ENCODE results near the gene PIK3C2G. TPM values are rescaled to one million over a fixed set of nuclear protein-coding genes. Genes with fewer than 3 reads are reported as not detected.
"Not testable (repeated sequence)": the region's sequence is repeated elsewhere in the genome, so short reads cannot be mapped to it uniquely, and the experiment has no call there.

PIK3C2G gene
- total and polyA plus RNA-seq, 5 donors = not detected

- H3K4me1 ChIP-seq (ENCODE audit: control insufficient read depth, insufficient read depth, low read length); H3K9me3 ChIP-seq (ENCODE audit: control insufficient read depth, low read length); H3K27ac ChIP-seq (ENCODE audit: low read length); H3K4me3 ChIP-seq (ENCODE audit: low read length); ATAC-seq; H3K27me3 ChIP-seq (ENCODE audit: control insufficient read depth, insufficient read depth); intact Hi-C loops (cut with DNase I): not testable (repeated sequence)
- DNase-seq = peak in 1 of 3 donors; percentile 40
- 98% methylated on average over 35 of the region's 35 CpGs for WGBS
Measured at GRCh38 chr12:18500160-18500574, 238.8 kb downstream of the PIK3C2G start.

- intact Hi-C loops (cut with DNase I); H3K4me1 ChIP-seq (ENCODE audit: control insufficient read depth, insufficient read depth, low read length); H3K9me3 ChIP-seq (ENCODE audit: control insufficient read depth, low read length); ATAC-seq; H3K27me3 ChIP-seq (ENCODE audit: control insufficient read depth, insufficient read depth); H3K27ac ChIP-seq (ENCODE audit: low read length); DNase-seq; H3K4me3 ChIP-seq (ENCODE audit: low read length): not testable (repeated sequence)
- 97% methylated on average over 21 of the region's 21 CpGs for WGBS
Measured at GRCh38 chr12:18500736-18501135, 239.4 kb downstream of the PIK3C2G start.

- Histone ChIP-seq H3K27ac (ENCODE audit: low read length) (no peak overlapping the region), H3K27me3 (ENCODE audit: control insufficient read depth, insufficient read depth) (no peaks in the 10 kb centered on the region), H3K4me1 (ENCODE audit: control insufficient read depth, insufficient read depth, low read length) (no peaks in the 10 kb centered on the region), H3K4me3 (ENCODE audit: low read length) (no peak overlapping the region), H3K9me3 (ENCODE audit: control insufficient read depth, low read length) (no peaks in the 10 kb centered on the region)
- ATAC-seq = no peak
- DNase-seq = no peak
- WGBS = 95% methylated on average over 7 of the region's 7 CpGs
- intact Hi-C loops (cut with DNase I) = no loop called here
Measured at GRCh38 chr12:18502422-18502968, 241.2 kb downstream of the PIK3C2G start.

- Histone ChIP-seq H3K4me1 (ENCODE audit: control insufficient read depth, insufficient read depth, low read length) (no peaks in the 10 kb centered on the region), H3K9me3 (ENCODE audit: control insufficient read depth, low read length) (no peaks in the 10 kb centered on the region), H3K27me3 (ENCODE audit: control insufficient read depth, insufficient read depth) (no peaks in the 10 kb centered on the region), H3K27ac (ENCODE audit: low read length) (no peak overlapping the region), H3K4me3 (ENCODE audit: low read length) (no peak overlapping the region)
- intact Hi-C loops (cut with DNase I) = no loop called here
- 92% methylated on average over 6 of the region's 6 CpGs for WGBS
- ATAC-seq (no peak), DNase-seq (peak in 1 of 3 donors; percentile 31)
Measured at GRCh38 chr12:18521461-18521860, 260.1 kb downstream of the PIK3C2G start.

GRCh38 chr12:18522806-18523205 lies 261.5 kb downstream of the PIK3C2G start:
- intact Hi-C loops (cut with DNase I) = no loop called here
- ATAC-seq (no peak), DNase-seq (no peak)
- H3K27ac ChIP-seq (ENCODE audit: low read length) = no peak overlapping the region
- no peaks in the 10 kb centered on the region for H3K4me1 ChIP-seq (ENCODE audit: control insufficient read depth, insufficient read depth, low read length)
- WGBS = 86% methylated on average over 1 of the region's 1 CpG
- no peaks in the 10 kb centered on the region for H3K9me3 ChIP-seq (ENCODE audit: control insufficient read depth, low read length)
- H3K4me3 ChIP-seq (ENCODE audit: low read length) = no peak overlapping the region
- no peaks in the 10 kb centered on the region for H3K27me3 ChIP-seq (ENCODE audit: control insufficient read depth, insufficient read depth)

- 87% methylated on average over 3 of the region's 3 CpGs for WGBS
- H3K9me3 ChIP-seq (ENCODE audit: control insufficient read depth, low read length); H3K4me3 ChIP-seq (ENCODE audit: low read length); ATAC-seq; H3K27me3 ChIP-seq (ENCODE audit: control insufficient read depth, insufficient read depth); H3K4me1 ChIP-seq (ENCODE audit: control insufficient read depth, insufficient read depth, low read length); H3K27ac ChIP-seq (ENCODE audit: low read length); DNase-seq; intact Hi-C loops (cut with DNase I): not testable (repeated sequence)
Measured at GRCh38 chr12:18542497-18542896, 281.2 kb downstream of the PIK3C2G start.

GRCh38 chr12:18546399-18546798 lies 285.1 kb downstream of the PIK3C2G start:
- Histone ChIP-seq H3K4me3 (ENCODE audit: low read length) (no peak overlapping the region), H3K4me1 (ENCODE audit: control insufficient read depth, insufficient read depth, low read length) (peaks cover 2% of the 10 kb centered on the region), H3K27me3 (ENCODE audit: control insufficient read depth, insufficient read depth) (no peaks in the 10 kb centered on the region), H3K27ac (ENCODE audit: low read length) (no peak overlapping the region), H3K9me3 (ENCODE audit: control insufficient read depth, low read length) (no peaks in the 10 kb centered on the region)
- DNase-seq (no peak), ATAC-seq (no peak)
- WGBS = 96% methylated on average over 1 of the region's 1 CpG
- intact Hi-C loops (cut with DNase I) = no loop called here

- intact Hi-C loops (cut with DNase I) = no loop called here
- H3K4me3 ChIP-seq (ENCODE audit: low read length) = no peak overlapping the region
- H3K27ac ChIP-seq (ENCODE audit: low read length) = no peak overlapping the region
- H3K4me1 ChIP-seq (ENCODE audit: control insufficient read depth, insufficient read depth, low read length) = peaks cover 3% of the 10 kb centered on the region
- H3K9me3 ChIP-seq (ENCODE audit: control insufficient read depth, low read length) = no peaks in the 10 kb centered on the region
- ATAC-seq (no peak), DNase-seq (no peak)
- 80% methylated on average over 2 of the region's 2 CpGs for WGBS
- H3K27me3 ChIP-seq (ENCODE audit: control insufficient read depth, insufficient read depth) = no peaks in the 10 kb centered on the region
Measured at GRCh38 chr12:18549598-18549997, 288.3 kb downstream of the PIK3C2G start.

- ATAC-seq = no peak
- Histone ChIP-seq H3K4me1 (ENCODE audit: control insufficient read depth, insufficient read depth, low read length) (peaks cover 3% of the 10 kb centered on the region), H3K27me3 (ENCODE audit: control insufficient read depth, insufficient read depth) (no peaks in the 10 kb centered on the region), H3K4me3 (ENCODE audit: low read length) (no peak overlapping the region), H3K9me3 (ENCODE audit: control insufficient read depth, low read length) (no peaks in the 10 kb centered on the region), H3K27ac (ENCODE audit: low read length) (no peak overlapping the region)
- intact Hi-C loops (cut with DNase I) = no loop called here
- no peak for DNase-seq
- WGBS = 85% methylated on average over 1 of the region's 1 CpG
Measured at GRCh38 chr12:18551106-18551505, 289.8 kb downstream of the PIK3C2G start.

- intact Hi-C loops (cut with DNase I) = no loop called here
- ATAC-seq (no peak), DNase-seq (no peak)
- Histone ChIP-seq H3K4me1 (ENCODE audit: control insufficient read depth, insufficient read depth, low read length) (peaks cover 2% of the 10 kb centered on the region), H3K27ac (ENCODE audit: low read length) (no peak overlapping the region), H3K27me3 (ENCODE audit: control insufficient read depth, insufficient read depth) (no peaks in the 10 kb centered on the region), H3K4me3 (ENCODE audit: low read length) (no peak overlapping the region), H3K9me3 (ENCODE audit: control insufficient read depth, low read length) (no peaks in the 10 kb centered on the region)
- whole genome bisulfite sequencing = 87% methylated on average over 3 of the region's 3 CpGs
Measured at GRCh38 chr12:18551701-18552100, 290.4 kb downstream of the PIK3C2G start.

- DNase-seq (no peak), ATAC-seq (no peak)
- H3K4me1 ChIP-seq (ENCODE audit: control insufficient read depth, insufficient read depth, low read length) = peaks cover 2% of the 10 kb centered on the region
- H3K4me3 ChIP-seq (ENCODE audit: low read length) = no peak overlapping the region
- intact Hi-C loops (cut with DNase I) = no loop called here
- 80% methylated on average over 5 of the region's 5 CpGs for WGBS
- no peaks in the 10 kb centered on the region for H3K9me3 ChIP-seq (ENCODE audit: control insufficient read depth, low read length)
- no peak overlapping the region for H3K27ac ChIP-seq (ENCODE audit: low read length)
- no peaks in the 10 kb centered on the region for H3K27me3 ChIP-seq (ENCODE audit: control insufficient read depth, insufficient read depth)
Measured at GRCh38 chr12:18552829-18553228, 291.5 kb downstream of the PIK3C2G start.

GRCh38 chr12:18556161-18556560 lies 294.8 kb downstream of the PIK3C2G start:
- intact Hi-C loops (cut with DNase I) = no loop called here

More at GRCh38 chr12:18556161-18556560, 294.8 kb downstream of the PIK3C2G start:
- ATAC-seq (no peak), DNase-seq (no peak)
- Histone ChIP-seq H3K4me1 (ENCODE audit: control insufficient read depth, insufficient read depth, low read length) (peaks cover 2% of the 10 kb centered on the region), H3K27me3 (ENCODE audit: control insufficient read depth, insufficient read depth) (no peaks in the 10 kb centered on the region), H3K4me3 (ENCODE audit: low read length) (no peak overlapping the region), H3K9me3 (ENCODE audit: control insufficient read depth, low read length) (no peaks in the 10 kb centered on the region), H3K27ac (ENCODE audit: low read length) (no peak overlapping the region)
- 82% methylated on average over 2 of the region's 2 CpGs for WGBS
